ENCODE measurements around the gene CARHSP1.
"Not testable (repeated sequence)": the region's sequence is repeated elsewhere in the genome, so short reads cannot be mapped to it uniquely, and the experiment has no call there.

Gene CARHSP1

DNA sequence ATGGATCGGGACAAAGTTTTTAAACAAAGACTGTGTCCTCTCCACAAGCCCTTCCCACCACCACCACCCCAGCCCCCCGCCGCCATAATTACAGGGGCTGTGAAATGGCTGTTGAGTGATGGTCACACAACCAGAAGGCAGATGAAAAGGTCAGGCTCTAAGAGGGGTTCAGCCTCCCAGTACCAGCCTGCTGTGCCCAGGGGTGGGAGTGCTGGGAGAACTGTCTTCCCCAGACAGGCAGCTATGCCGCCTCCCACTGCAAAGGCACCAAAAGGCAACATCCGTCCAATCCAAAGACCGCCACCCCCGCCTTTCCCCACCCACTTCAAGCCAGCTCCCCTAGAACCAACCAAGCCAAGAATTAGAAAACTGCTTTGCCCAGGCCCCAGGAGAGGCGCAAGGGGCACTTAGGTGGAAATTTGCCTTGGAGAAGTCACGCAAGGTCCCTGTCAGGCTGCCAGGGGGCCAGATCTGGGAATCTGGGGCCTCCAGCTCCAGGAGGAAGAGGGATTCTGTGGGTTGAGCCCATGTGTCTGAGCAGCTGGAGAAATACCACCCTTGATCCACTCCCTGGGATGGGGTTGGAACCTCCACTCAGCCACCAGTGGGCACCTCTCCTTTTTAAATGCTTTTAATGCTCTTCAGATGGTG, 14.4 kb downstream of the CARHSP1 start:
- no peak for DNase-seq (ENCODE audit: low read depth in 2 of 2)

GRCh38 chr16:8853611-8854010, 15.2 kb downstream of the CARHSP1 start:
- DNase-seq (ENCODE audit: low read depth in 2 of 2): no peak

GRCh38 chr16:8853150-8853549, 15.7 kb downstream of the CARHSP1 start:
- DNase-seq (ENCODE audit: low read depth in 2 of 2): no peak

GRCh38 chr16:8852534-8852933, 16.3 kb downstream of the CARHSP1 start:
- DNase-seq (ENCODE audit: low read depth in 2 of 2): no peak

GRCh38 chr16:8851761-8852403, 16.9 kb downstream of the CARHSP1 start:
- DNase-seq (ENCODE audit: low read depth in 2 of 2): no peak

GRCh38 chr16:8850279-8850885, 18.4 kb downstream of the CARHSP1 start:
- DNase-seq (ENCODE audit: low read depth in 2 of 2): no peak

DNA sequence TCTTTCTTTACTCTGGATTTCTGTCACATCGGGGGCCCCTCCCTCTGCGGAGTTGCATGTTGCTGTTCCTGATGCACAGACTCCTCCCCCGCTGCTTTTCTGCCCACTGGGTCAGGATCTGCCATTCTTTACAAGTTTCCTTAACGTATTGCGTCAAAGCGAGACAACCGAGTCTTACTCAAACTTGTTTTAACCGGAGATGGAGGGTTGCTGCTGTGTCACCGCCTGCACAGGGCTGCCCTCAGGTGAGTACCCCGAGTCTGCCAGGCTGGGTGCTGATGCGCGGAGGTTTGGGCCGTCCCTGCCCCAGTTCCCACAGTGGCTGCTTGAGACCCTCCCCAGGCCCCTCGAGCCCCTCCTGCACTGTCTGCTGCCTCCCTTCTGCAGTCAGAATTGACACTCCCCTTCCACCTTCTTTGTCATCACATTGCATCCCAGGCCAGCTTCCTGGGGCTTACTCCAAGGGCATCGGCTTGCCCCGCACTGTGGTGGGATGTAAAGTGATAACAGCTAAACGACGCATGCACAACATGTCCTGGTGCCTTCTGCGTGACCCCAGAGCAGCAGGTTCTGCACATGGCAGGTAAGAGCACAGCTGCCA, 19.3 kb downstream of the CARHSP1 start:
- no peak for DNase-seq (ENCODE audit: low read depth in 2 of 2)

DNA sequence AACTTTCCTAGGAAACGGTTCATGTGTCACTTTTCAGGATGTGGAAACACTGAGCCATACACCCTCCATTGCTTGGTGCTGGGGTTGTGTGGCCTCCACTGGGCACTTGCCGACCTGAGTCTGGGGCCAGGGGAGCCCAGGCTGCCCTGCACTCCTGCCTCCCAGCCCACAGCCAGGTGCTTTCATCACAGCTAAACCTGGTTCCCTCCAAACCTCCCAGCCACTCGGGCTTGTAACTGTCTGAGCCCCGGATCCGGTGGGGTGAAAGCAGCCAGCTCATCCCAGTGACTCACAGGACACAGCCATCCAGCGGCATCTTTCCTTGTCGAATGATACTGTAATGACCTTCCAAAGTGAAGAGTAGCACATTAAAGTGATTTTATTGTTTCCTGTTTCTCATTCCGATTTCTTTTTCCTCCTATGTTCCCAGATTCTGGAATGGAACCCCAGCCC, 19.8 kb downstream of the CARHSP1 start:
- DNase-seq (ENCODE audit: low read depth in 2 of 2): no peak

- DNase-seq (ENCODE audit: low read depth in 2 of 2): no peak
Observed at GRCh38 chr16:8848231-8848938, 20.4 kb downstream of the CARHSP1 start.

DNA sequence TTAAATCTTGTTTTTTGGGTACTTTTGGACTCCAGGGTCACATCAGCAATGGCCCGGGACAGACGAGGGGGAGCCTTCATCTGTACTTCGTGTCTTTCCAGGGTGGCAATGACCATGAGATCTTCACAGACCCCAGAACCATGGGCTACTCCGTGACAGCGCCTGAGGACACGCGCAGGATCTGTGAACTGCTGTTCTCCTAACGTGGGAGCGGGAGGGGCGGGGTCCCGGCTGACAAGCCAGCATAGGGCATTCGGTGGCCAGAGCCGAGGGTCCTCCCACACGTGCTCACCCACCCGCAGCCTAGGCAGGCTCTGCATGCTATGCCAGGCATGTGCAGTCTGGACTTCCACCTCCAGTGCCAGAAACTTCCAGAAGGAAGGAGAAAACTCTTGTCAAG, 21.2 kb downstream of the CARHSP1 start:
- DNase-seq (ENCODE audit: low read depth in 2 of 2): no peak

DNA sequence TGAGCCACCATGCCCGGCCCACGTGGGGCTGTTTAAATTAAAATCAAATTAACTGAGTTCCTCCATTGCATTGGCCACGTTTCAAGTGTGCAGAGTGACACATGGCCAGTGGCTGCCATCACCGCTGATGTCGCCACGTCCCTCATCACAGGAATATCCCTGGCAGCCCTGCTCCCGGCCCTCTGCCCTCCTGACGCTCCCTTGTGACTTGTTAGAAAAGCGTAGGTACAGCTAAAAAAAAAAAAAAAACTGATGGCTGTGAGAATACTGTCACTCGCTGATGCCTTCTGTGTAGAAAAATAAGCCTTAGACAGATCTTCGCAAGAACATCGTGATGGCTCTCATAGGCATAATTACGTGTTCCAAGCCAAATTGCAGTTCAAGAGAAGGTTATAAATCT, 21.7 kb downstream of the CARHSP1 start:
- no peak for DNase-seq (ENCODE audit: low read depth in 2 of 2)

- DNase-seq (ENCODE audit: low read depth in 2 of 2): no peak
Observed at GRCh38 chr16:8846401-8846932, 22.3 kb downstream of the CARHSP1 start.

GRCh38 chr16:8845699-8846298, 23.0 kb downstream of the CARHSP1 start:
- no peak for DNase-seq (ENCODE audit: low read depth in 2 of 2)

DNA sequence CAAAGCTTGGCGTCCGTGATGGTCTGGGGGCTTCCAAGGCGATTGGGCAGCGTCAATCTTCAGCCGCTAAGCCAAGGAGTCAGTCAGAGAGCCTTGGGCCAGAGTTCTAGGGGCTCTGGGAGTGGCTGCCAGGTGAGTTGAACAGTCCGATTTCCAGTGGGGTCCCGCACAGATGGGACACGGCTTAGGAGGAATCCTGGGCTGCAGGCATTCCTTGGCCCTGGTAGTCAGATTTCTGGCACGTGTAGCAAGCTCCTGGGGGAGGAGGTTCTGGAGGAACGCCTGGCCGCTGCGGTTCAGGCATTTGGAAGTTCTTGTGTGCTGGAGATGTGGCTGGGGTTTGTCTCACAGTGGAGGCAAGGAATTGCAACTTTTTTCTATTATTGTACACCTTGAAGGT, 25.5 kb downstream of the CARHSP1 start:
- DNase-seq (ENCODE audit: low read depth in 2 of 2): not testable (repeated sequence)

DNA sequence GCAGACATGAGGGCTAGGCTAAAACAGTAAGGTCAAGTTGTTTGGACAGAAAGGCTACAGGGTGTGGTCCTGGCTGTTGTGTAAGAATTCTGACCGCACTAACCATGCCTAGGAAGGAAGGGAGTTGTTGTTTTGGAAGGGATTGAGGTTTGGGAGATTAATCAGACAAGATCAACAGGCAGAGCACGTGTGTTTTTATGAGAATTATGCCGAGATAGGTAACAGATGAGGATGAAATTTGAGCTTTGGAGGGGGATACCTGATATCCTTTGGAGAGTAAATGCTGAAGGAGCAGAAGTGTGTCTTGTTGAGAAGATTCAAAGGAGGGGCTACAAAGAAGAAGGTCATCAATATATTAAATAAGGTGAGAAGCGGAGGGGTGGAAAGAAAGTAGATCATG, 26.8 kb downstream of the CARHSP1 start:
- DNase-seq (ENCODE audit: low read depth in 2 of 2): not testable (repeated sequence)

DNA sequence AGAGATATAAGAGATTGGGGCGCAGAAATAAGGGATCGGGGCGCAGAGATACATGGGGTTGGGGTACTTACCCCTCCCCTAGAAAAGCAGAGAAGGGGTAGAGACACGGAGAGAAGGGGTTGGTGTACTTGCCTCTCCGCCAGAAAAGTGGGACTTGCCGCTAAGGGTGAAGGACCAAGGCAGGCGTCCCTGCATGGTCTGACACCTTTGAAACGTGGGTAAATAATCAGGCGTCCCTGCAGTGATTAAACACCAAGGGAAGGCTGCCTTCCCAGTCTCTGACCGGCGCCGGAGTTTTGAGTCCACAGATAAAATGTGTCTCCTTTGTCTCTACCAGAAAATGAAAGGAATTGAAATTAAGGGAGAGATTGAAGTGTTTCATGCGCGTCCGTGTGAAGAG, 31.2 kb downstream of the CARHSP1 start:
- DNase-seq (ENCODE audit: low read depth in 2 of 2): not testable (repeated sequence)

DNA sequence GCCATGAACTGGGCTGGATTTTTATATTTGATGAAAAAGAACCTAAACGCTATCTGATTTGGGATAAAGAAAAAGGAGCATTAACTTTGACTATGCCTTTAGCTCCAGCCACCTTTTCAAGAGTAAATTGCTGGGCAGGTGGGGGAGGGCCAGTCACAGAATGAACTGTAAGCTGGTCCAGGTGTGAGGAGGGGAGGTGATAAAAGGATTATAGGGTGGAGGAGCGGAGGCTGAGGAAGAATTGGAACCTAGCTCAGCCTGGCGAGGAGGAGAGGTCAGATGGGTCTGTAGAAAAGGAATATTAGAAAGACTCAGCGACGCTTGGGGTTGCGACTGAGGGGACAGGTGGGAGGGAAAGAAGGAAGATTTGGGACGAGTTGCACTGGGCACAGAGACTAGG, 32.0 kb downstream of the CARHSP1 start:
- DNase-seq (ENCODE audit: low read depth in 2 of 2): not testable (repeated sequence)

GRCh38 chr16:8832717-8833105, 36.1 kb downstream of the CARHSP1 start:
- no peak for DNase-seq (ENCODE audit: low read depth in 2 of 2)

DNA sequence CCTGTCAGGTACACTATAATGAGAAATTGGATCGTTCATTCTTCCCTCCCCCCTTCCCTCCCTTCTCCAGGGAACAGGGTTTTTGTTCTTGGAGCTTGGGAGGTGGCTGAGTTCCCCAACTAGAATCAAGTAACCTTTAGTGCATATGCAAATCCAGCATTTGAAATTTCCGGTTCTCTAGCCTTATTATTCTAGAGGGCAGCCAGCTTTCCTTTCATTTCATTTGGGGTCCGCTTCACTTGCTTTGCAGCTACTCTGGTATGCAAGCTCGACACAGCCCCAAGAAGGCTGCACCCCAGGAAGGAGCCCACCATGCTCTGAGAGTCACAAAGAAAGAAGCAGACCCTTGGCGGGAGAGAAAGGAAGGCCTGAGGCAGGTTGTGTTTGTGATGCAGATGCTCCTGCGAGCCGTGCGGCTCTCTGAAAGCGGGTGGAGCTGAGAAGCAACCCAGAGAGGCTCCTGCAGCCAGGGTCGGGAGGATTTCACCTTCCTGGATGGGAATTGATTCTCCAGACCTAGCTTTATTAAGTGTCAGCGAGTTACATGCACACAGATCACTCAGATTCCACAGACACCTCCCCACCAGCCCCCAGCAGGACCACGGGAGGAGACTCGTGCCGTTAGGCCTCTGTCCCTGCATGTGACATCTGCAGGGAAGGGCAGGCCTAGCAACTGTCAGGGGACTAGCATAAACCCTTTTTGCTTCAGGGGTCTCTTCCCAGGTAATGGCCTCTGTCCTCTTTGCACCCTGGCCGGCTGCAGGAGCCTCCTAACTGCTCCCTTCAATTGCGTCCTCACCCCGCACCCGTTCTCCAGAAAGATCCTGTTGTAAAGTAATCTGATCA, 36.7 kb downstream of the CARHSP1 start:
- no peak for DNase-seq (ENCODE audit: low read depth in 2 of 2)

DNA sequence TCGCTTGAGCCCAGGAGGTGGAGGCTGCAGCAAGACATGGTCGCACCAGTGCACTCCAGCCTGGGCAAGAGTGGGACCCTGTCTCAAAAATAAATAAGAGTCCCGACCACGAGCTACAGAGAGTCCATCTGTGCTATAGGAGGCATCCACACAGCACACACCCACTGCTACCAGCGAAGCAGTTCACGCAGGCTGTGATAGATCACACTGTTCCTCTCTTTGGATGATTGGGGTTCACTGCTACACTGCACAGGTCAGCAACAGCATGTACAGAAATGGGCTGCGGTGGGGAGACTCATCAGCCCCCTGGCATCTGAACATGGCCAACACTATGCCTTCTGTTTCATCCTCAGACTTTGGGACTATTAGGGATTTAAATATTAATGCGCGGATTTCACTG, 37.4 kb downstream of the CARHSP1 start:
- no peak for DNase-seq (ENCODE audit: low read depth in 2 of 2)
